Motor neuron (in vitro differentiated cells): Measurements from ENCODE around the gene MAP7D1. TPM values are rescaled to one million over a fixed set of nuclear protein-coding genes. Genes with fewer than 3 reads are reported as not detected.
"Not testable (repeated sequence)": the region's sequence is repeated elsewhere in the genome, so short reads cannot be mapped to it uniquely, and the experiment has no call there.

Source experiments
- ATAC-seq, 8 experiments: fragments of 200-7000 bp; cut with Tn5 transposase; replicated peaks in 6 of 8; 2 replicates each; pipeline ENCODE4 v1.8.0; 2021; ENCODE audit warnings: mild to moderate bottlenecking in 8 of 8, moderate library complexity in 8 of 8
- H3K27ac ChIP-seq, 2 donors: fragments of 250-450 bp; sonication (Bioruptor Pico); 2 replicates each; pipeline ENCODE4 v1.9.0; 2021; ENCODE audit warnings: antibody characterized with exemption in 2 of 2, mild to moderate bottlenecking in 2 of 2, moderate library complexity in 1 of 2
- H3K4me1 ChIP-seq, 2 donors: fragments of 250-450 bp; sonication (Bioruptor Pico); replicated peaks in 1 of 2; 2 replicates each; pipeline ENCODE4 v1.6.1; 2021; ENCODE audit warnings: antibody characterized with exemption in 2 of 2, mild to moderate bottlenecking in 2 of 2, moderate library complexity in 1 of 2
- H3K4me3 ChIP-seq, 5 donors: fragments of 250-450 bp; sonication (Bioruptor Pico); 2 replicates each; pipeline ENCODE4 v1.9.0; 2021; ENCODE audit warnings: antibody characterized with exemption in 5 of 5, mild to moderate bottlenecking in 5 of 5, moderate library complexity in 4 of 5
- WGBS, 10 experiments: fragments of 450-650 bp; shearing (Covaris generic); methylation state at CpG; one replicate each; pipeline ENCODE4 v1.0.0; 2022; 5-methylcytosine and 5-hydroxymethylcytosine counted together
- in situ Hi-C, 9 experiments: fragments of 400-800 bp; cut with MboI; loops; one replicate each; pipeline ENCODE4 v1.15.0; 2021; ENCODE audit warnings: low sequenced_read_pairs in 9 of 9, low pct_unique_long_range_greater_than_20kb in 2 of 9; ENCODE audit not compliant: unreplicated experiment in 9 of 9
- total RNA-seq, 8 experiments: library from RNA; unstranded; fragments of 300-600 nt; gene quantifications; 2 replicates each; pipeline versions ENCODE4 v1.2.3 to v1.2.4, GENCODE V29; 2022

Gene MAP7D1
- total RNA-seq, 8 experiments from 2014 or later = 50.7 to 174 (median 94.9) TPM

DNA sequence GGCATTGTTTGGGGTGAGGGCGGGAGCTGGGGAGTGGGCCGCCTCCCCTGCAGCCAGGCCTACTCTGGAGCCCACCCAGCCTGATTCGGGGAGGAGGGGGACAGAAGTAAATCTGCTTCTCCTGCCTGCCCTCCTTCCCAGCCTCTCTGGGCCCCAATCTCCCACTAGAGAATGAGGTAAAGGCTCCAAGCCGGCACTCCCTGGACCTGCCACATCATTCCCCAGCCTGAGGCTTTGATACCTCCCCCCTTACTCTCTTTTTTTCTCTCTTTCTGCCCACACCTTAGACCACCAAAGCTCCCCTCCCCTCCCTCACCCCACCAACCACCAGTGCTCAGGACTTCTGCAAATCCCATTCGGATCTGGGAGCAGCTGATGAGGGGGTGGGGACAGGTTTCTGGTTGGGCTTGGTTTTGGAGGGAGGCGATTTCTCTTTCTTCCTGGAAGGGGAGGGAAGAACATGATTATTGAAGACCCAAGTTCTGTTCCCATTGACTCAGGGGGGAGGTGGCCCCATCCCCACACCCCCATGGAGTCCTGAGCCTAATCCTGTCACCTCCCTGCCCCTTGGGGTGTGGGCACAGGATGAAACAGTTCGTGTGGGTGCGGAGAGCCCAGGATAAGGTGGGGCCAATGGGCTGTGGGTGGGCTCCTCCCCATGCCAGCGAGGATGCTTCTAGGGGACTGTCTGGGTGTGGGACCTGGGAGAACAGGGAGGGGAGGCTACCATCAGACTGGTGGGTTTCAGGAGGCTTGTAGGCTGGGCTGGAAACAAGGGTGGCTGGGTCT lies 1.3 kb downstream of the MAP7D1 start:
- in situ Hi-C loops = loop anchor here in 3 of 9 experiments (25.0 kb wide), 2 partner anchors 130 to 255 kb away; no protein-coding TSS in a partner anchor
- H3K4me1 ChIP-seq = peaks cover 38 to 44% of the 10 kb centered on the region in 2 donors
- peak overlapping the region; percentile 74 to 96 (median 92) for H3K4me3 ChIP-seq
- 0 to 25% (median 10%) methylated on average over 1 of the region's 9 CpGs; no CpG with 5 or more reads in 6 of the 10 experiments for WGBS, 10 experiments
- peak in 3 of 8 experiments; percentile 1 to 4 (median 2) for ATAC-seq
- H3K27ac ChIP-seq = peak overlapping the region; percentile 100

DNA sequence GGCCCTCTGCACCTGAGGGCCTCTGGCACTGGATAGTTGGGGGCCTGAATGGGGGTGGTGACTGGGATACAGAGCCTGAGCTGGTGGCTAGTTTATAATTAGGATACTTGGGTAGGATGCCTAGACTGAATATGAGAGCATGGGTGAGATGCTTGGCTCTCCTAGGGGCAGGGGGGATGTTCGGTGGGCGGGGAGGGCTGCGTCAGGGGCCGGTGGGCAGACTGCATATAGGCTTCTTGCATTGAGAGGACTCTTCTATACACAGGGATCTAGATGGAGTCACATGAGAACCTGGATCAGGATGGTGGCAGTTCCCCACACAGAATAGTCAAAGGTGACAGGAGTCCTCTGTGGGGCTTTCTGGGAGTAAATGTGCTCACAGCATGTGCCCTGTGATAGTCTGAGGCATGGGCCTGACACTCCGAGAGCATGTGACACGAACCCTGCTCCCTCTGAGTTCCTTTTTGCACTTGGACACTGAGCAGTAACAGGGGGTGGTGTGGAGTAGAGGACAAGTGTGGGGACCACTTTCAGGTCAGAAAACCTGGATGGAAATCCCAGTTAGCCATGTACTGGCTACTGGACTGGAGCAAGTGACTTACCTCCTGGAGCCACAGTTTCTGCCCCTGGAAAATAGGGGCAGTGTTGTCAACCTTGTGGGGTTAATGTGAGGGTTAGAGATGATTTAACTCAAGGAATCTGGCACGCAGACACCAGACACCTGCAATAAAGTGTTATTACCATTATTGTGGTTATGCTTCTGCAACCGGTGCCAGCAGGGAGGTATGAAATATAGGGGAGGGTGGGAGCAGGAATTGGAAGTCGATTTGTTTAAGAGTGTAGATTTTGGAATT lies 2.2 kb downstream of the MAP7D1 start:
- Histone ChIP-seq H3K4me1 (peaks cover 38 to 44% of the 10 kb centered on the region in 2 donors), H3K27ac (peak overlapping the region; percentile 100), H3K4me3 (peak overlapping the region; percentile 74 to 96 (median 92))
- in situ Hi-C loops = loop anchor here in 3 of 9 experiments (25.0 kb wide), 2 partner anchors 129 to 254 kb away; no protein-coding TSS in a partner anchor
- 0 to 100% (median 79%) methylated on average over 1 to 6 of the region's 9 CpGs; no CpG with 5 or more reads in 2 of the 10 experiments for whole genome bisulfite sequencing, 10 experiments
- no peak for ATAC-seq

- not testable (repeated sequence) for H3K4me3 ChIP-seq, H3K27ac ChIP-seq, ATAC-seq
- WGBS, 10 experiments = 63 to 100% (median 98%) methylated on average over 1 to 10 of the region's 10 CpGs; no CpG with 5 or more reads in 1 of the 10 experiments
- in situ Hi-C loops = loop anchor here in 3 of 9 experiments (25.0 kb wide), 2 partner anchors 128 to 253 kb away; no protein-coding TSS in a partner anchor
- H3K4me1 ChIP-seq = peaks cover 38 to 44% of the 10 kb centered on the region in 2 donors
Observed at GRCh38 chr1:36158827-36159252, 2.9 kb downstream of the MAP7D1 start.

- no peak for ATAC-seq
- in situ Hi-C loops = loop anchor here in 3 of 9 experiments (25.0 kb wide), 2 partner anchors 128 to 252 kb away; no protein-coding TSS in a partner anchor
- Histone ChIP-seq H3K4me1 (peaks cover 33 to 37% of the 10 kb centered on the region in 2 donors), H3K27ac (no peak overlapping the region), H3K4me3 (no peak overlapping the region)
- 45 to 100% (median 92%) methylated on average over 1 to 8 of the region's 10 CpGs; no CpG with 5 or more reads in 2 of the 10 experiments for WGBS, 10 experiments
Observed at GRCh38 chr1:36159614-36160387, 3.8 kb downstream of the MAP7D1 start.

- ATAC-seq = no peak
- 50 to 100% (median 80%) methylated on average over 1 to 4 of the region's 4 CpGs; no CpG with 5 or more reads in 6 of the 10 experiments for WGBS, 10 experiments
- in situ Hi-C loops = loop anchor here in 3 of 9 experiments (25.0 kb wide), 2 partner anchors 127 to 252 kb away; no protein-coding TSS in a partner anchor
- H3K4me1 ChIP-seq = peaks cover 28 to 32% of the 10 kb centered on the region in 2 donors
- peak overlapping the region; percentile 22 to 78 for H3K27ac ChIP-seq
- H3K4me3 ChIP-seq = peak overlapping the region; percentile 21 to 42 (median 24)
Observed at GRCh38 chr1:36160388-36160948, 4.5 kb downstream of the MAP7D1 start.

- H3K4me1 ChIP-seq = peaks cover 28 to 32% of the 10 kb centered on the region in 2 donors
- in situ Hi-C loops = loop anchor here in 3 of 9 experiments (25.0 kb wide), 2 partner anchors 126 to 251 kb away; no protein-coding TSS in a partner anchor
- ATAC-seq = peak; percentile 1 to 36 (median 21)
- WGBS, 10 experiments = 0 to 50% (median 8%) methylated on average over 1 to 6 of the region's 12 CpGs; no CpG with 5 or more reads in 4 of the 10 experiments
- H3K27ac ChIP-seq = peak overlapping the region; percentile 22 to 78
- peak overlapping the region; percentile 21 to 42 (median 24) for H3K4me3 ChIP-seq
Observed at GRCh38 chr1:36160949-36161485, 5.1 kb downstream of the MAP7D1 start.

DNA sequence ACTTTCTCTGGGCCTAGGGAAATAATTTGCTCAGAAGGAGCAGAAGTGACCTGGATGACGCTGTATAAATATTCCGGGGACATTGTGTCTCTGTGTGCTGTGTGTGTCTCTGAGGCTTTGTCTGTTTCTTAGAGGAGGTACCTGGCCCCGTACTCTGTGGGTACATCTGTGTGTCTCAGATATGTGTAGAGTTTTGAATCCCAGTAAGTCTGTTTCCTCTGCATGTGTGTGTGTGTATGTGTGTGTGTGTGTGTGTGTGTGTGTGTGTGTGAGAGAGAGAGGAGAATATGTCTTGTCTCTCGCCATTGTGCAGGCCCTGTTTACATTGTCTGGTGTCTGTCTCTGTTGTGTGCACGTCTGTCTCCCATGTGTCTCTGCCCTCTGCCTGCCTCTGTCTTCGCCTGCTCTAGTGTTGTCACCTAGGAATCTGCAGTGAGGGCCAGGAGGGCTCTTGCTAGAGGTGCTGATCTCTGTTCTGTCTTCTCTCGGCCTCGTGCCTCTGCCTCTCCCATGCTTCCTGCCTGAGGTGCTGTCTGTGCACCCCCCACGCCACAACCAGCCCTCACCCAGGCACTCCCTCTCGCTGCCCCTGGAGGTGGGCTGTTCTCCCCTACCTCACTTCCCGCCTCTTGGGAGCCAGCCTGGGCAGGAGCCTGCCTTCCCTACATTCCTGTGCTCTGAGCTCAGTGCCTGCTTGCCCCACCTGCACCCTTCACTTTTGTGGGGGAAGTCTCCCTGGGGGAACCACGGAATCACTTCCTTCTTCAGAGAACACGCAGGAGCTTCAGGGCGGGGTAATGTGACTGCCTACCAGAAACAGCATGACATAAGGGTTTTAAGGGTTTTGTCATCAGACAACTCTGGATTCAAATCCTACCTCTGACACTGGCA lies 5.9 kb downstream of the MAP7D1 start:
- ATAC-seq = peak in 1 of 8 experiments; percentile 2
- Histone ChIP-seq H3K4me1 (peaks cover 31 to 37% of the 10 kb centered on the region in 2 donors), H3K4me3 (peak overlapping the region in 3 of 5 donors; percentile 3 to 42 (median 39)), H3K27ac (no peak overlapping the region)
- WGBS, 10 experiments = 0 to 100% (median 77%) methylated on average over 1 to 12 of the region's 14 CpGs
- in situ Hi-C loops = loop anchor here in 3 of 9 experiments (25.0 kb wide), 2 partner anchors 125 to 250 kb away; no protein-coding TSS in a partner anchor

- 100% methylated on average over 1 of the region's 1 CpG; no CpG with 5 or more reads in 8 of the 10 experiments for WGBS, 10 experiments
- H3K4me3 ChIP-seq = no peak overlapping the region
- no peak for ATAC-seq
- H3K4me1 ChIP-seq = peaks cover 33 to 39% of the 10 kb centered on the region in 2 donors
- no peak overlapping the region for H3K27ac ChIP-seq
- in situ Hi-C loops = loop anchor here in 3 of 9 experiments (25.0 kb wide), 2 partner anchors 125 to 250 kb away; no protein-coding TSS in a partner anchor
Observed at GRCh38 chr1:36162680-36163239, 6.8 kb downstream of the MAP7D1 start.

- no peak overlapping the region for H3K4me3 ChIP-seq
- no peak overlapping the region for H3K27ac ChIP-seq
- H3K4me1 ChIP-seq = peaks cover 26 to 32% of the 10 kb centered on the region in 2 donors
- in situ Hi-C loops = loop anchor here in 3 of 9 experiments (25.0 kb wide), 2 partner anchors 124 to 249 kb away; no protein-coding TSS in a partner anchor
- ATAC-seq = no peak
Observed at GRCh38 chr1:36163426-36163825, 7.5 kb downstream of the MAP7D1 start.

- in situ Hi-C loops = loop anchor here in 3 of 9 experiments (25.0 kb wide), 2 partner anchors 123 to 248 kb away; no protein-coding TSS in a partner anchor
- H3K4me1 ChIP-seq = peaks cover 20 to 29% of the 10 kb centered on the region in 2 donors
- H3K4me3 ChIP-seq = no peak overlapping the region
- ATAC-seq = no peak
- WGBS, 10 experiments = 94 to 100% (median 100%) methylated on average over 1 to 2 of the region's 2 CpGs; no CpG with 5 or more reads in 4 of the 10 experiments
- H3K27ac ChIP-seq = no peak overlapping the region
Observed at GRCh38 chr1:36164361-36164760, 8.4 kb downstream of the MAP7D1 start.
